Measurements from ENCODE around the gene PSG1. TPM values are rescaled to one million over a fixed set of nuclear protein-coding genes. Genes with fewer than 3 reads are reported as not detected.
"Not testable (repeated sequence)": the region's sequence is repeated elsewhere in the genome, so short reads cannot be mapped to it uniquely, and the experiment has no call there.

The PSG1 gene
- polyA plus RNA-seq, 3 donors, result 0.07 TPM; not detected in 2

GRCh38 chr19:42882010-42882409 lies 2.5 kb upstream of the PSG1 start:
- not testable (repeated sequence) for DNase-seq

- not testable (repeated sequence) for DNase-seq
These were observed 1.8 kb upstream of the PSG1 start for GRCh38 chr19:42881279-42881678.

GRCh38 chr19:42880621-42881020 lies 1.1 kb upstream of the PSG1 start:
- DNase-seq, result not testable (repeated sequence)

GRCh38 chr19:42876596-42876995 lies 2.9 kb downstream of the PSG1 start:
- not testable (repeated sequence) for DNase-seq

GRCh38 chr19:42875881-42876280 lies 3.6 kb downstream of the PSG1 start:
- not testable (repeated sequence) for DNase-seq

- not testable (repeated sequence) for DNase-seq
These were observed 4.4 kb downstream of the PSG1 start for GRCh38 chr19:42874901-42875813.

- not testable (repeated sequence) for DNase-seq
These were observed 5.4 kb downstream of the PSG1 start for GRCh38 chr19:42874136-42874535.

- DNase-seq, result no peak
These were observed 6.9 kb downstream of the PSG1 start for GRCh38 chr19:42872608-42873007.

- no peak for DNase-seq
These were observed 22.0 kb downstream of the PSG1 start for GRCh38 chr19:42857544-42857867.

- DNase-seq, result not testable (repeated sequence)
These were observed 22.5 kb downstream of the PSG1 start for GRCh38 chr19:42856866-42857543.

GRCh38 chr19:42854745-42855144 lies 24.8 kb downstream of the PSG1 start:
- not testable (repeated sequence) for DNase-seq

- DNase-seq, result not testable (repeated sequence)
These were observed 26.3 kb downstream of the PSG1 start for GRCh38 chr19:42853231-42853630.

GRCh38 chr19:42852821-42853220 lies 26.7 kb downstream of the PSG1 start:
- not testable (repeated sequence) for DNase-seq

GRCh38 chr19:42851718-42852280 lies 27.7 kb downstream of the PSG1 start:
- not testable (repeated sequence) for DNase-seq

GRCh38 chr19:42850981-42851717 lies 28.4 kb downstream of the PSG1 start:
- DNase-seq, result no peak

GRCh38 chr19:42846597-42846996 lies 32.9 kb downstream of the PSG1 start:
- no peak for DNase-seq

GRCh38 chr19:42843631-42844030 lies 35.9 kb downstream of the PSG1 start:
- DNase-seq, result not testable (repeated sequence)

GRCh38 chr19:42832746-42833442 lies 46.6 kb downstream of the PSG1 start:
- DNase-seq, result not testable (repeated sequence)

- DNase-seq, result not testable (repeated sequence)
These were observed 47.4 kb downstream of the PSG1 start for GRCh38 chr19:42832023-42832680.

- DNase-seq, result no peak
These were observed 48.1 kb downstream of the PSG1 start for GRCh38 chr19:42831221-42832019.

Measured in renal pelvis (tissue), 4 donors.